Uterus (tissue), 2 donors: Measurements from ENCODE around the gene C19orf67.

ENCODE experiments used
- CTCF ChIP-seq, 4 experiments: fragments of 200-600 bp in 2 of 4; fragments of 450-650 bp in 2 of 4; sonication (generic) in 2 of 4; IDR thresholded peaks; one replicate each; pipeline ENCODE4 v1.5.1; 2016 to 2019; ENCODE audit warnings: antibody characterized with exemption in 4 of 4, mild to moderate bottlenecking in 2 of 4, moderate library complexity in 1 of 4
- POLR2A ChIP-seq, 2 donors: fragments of 450-650 bp; IDR thresholded peaks; one replicate each; pipeline ENCODE4 v1.6.1; 2016; ENCODE audit warnings: antibody characterized with exemption in 2 of 2, mild to moderate bottlenecking in 1 of 2, moderate library complexity in 1 of 2

GRCh38 chr19:14103310-14103709 lies 17.7 kb upstream of the C19orf67 start:
- no peak for TF ChIP-seq POLR2A (IDR thresholded peaks at IDR 0.05)
- no peak for TF ChIP-seq CTCF (IDR thresholded peaks at IDR 0.05)
